CD8-positive, alpha-beta memory T cell (primary cell): ENCODE results near the gene ZBTB46. TPM values are rescaled to one million over a fixed set of nuclear protein-coding genes. Genes with fewer than 3 reads are reported as not detected.
A peak's percentile ranks its signal among the peaks of the same experiment; 100 is the strongest.
"Not testable (repeated sequence)": the region's sequence is repeated elsewhere in the genome, so short reads cannot be mapped to it uniquely, and the experiment has no call there.

Experiments used
- CTCF ChIA-PET: fragments of 350-600 bp; sonication (Branson Sonifier 250); formaldehyde crosslinking; loops from one replicate; lab custom pipeline; 2021; ENCODE audit warnings: antibody characterized with exemption; lab: Charles Lee
- POLR2A ChIA-PET: fragments of 350-600 bp; sonication (Branson Sonifier 250); formaldehyde crosslinking; loops from one replicate; lab custom pipeline; 2021; ENCODE audit warnings: antibody characterized with exemption; lab: Charles Lee
- DNase-seq, 5 donors: peaks; one replicate each; pipeline versions ENCODE4 v3.0.0 to v3.0.0-alpha.2; 2020 to 2022; ENCODE audit warnings: mixed read lengths in 1 of 5
- H3K27ac ChIP-seq: one replicate; pipeline ENCODE4 v1.7.0; 2013; ENCODE audit warnings: low read depth, mild to moderate bottlenecking, low read length, moderate library complexity
- H3K27me3 ChIP-seq: 2 replicates; pipeline ENCODE4 v1.7.0; 2013; ENCODE audit warnings: low read length, mild to moderate bottlenecking; ENCODE audit not compliant: insufficient read depth, poor library complexity, severe bottlenecking
- H3K36me3 ChIP-seq: 2 replicates; pipeline ENCODE4 v1.7.0; 2013; ENCODE audit warnings: mild to moderate bottlenecking, low read length, moderate library complexity; ENCODE audit not compliant: insufficient read depth
- H3K4me1 ChIP-seq: 2 replicates; pipeline ENCODE4 v1.7.0; 2013; ENCODE audit warnings: mild to moderate bottlenecking, low read length, moderate library complexity; ENCODE audit not compliant: insufficient read depth
- H3K4me3 ChIP-seq: 2 replicates; pipeline ENCODE4 v1.7.0; 2013; ENCODE audit warnings: mild to moderate bottlenecking, low read length
- H3K9me3 ChIP-seq: 2 replicates; pipeline ENCODE4 v1.7.0; 2013; ENCODE audit warnings: mild to moderate bottlenecking, low read length
- H3K27ac Mint-ChIP-seq, 8 donors: one replicate each; pipeline ENCODE4 v1.8.0; 2020 to 2021; ENCODE audit warnings: mixed read lengths in 8 of 8, mild to moderate bottlenecking in 6 of 8, inconsistent platforms in 3 of 8, moderate library complexity in 3 of 8
- H3K27me3 Mint-ChIP-seq, 2 donors: one replicate each; pipeline ENCODE4 v1.8.0; 2020 to 2021; ENCODE audit warnings: mixed read lengths in 2 of 2, mild to moderate bottlenecking in 1 of 2, moderate library complexity in 1 of 2
- H3K36me3 Mint-ChIP-seq, 3 donors: one replicate each; pipeline ENCODE4 v1.8.0; 2020 to 2021; ENCODE audit warnings: mixed read lengths in 3 of 3, inconsistent platforms in 1 of 3, mild to moderate bottlenecking in 1 of 3
- H3K4me1 Mint-ChIP-seq, 3 donors: one replicate each; pipeline ENCODE4 v1.8.0; 2020 to 2021; ENCODE audit warnings: mixed read lengths in 3 of 3, inconsistent platforms in 1 of 3, mild to moderate bottlenecking in 1 of 3
- H3K4me3 Mint-ChIP-seq, 7 donors: one replicate each; pipeline ENCODE4 v1.8.0; 2020 to 2021; ENCODE audit warnings: mixed read lengths in 7 of 7, mild to moderate bottlenecking in 6 of 7, moderate library complexity in 4 of 7, inconsistent platforms in 2 of 7
- H3K9me3 Mint-ChIP-seq, 5 donors: one replicate each; pipeline ENCODE4 v1.8.0; 2020 to 2022; ENCODE audit warnings: mixed read lengths in 5 of 5, mild to moderate bottlenecking in 3 of 5, moderate library complexity in 2 of 5, inconsistent platforms in 1 of 5
- polyA plus RNA-seq: library from polyadenylated mRNA; unstranded; fragments of 300-500 nt; fragmentation: Illumina TruSeq; gene quantifications from one replicate; pipeline ENCODE4 v1.2.3, GENCODE V29; 2021
- total RNA-seq, 2 experiments: library from RNA; stranded (reverse); gene quantifications; one replicate each; pipeline ENCODE4 v1.2.3, GENCODE V29; 2021

The ZBTB46 gene
- total and polyA plus RNA-seq, 3 experiments from 2014 or later, result 0.08 to 0.39 (median 0.31) TPM

DNA sequence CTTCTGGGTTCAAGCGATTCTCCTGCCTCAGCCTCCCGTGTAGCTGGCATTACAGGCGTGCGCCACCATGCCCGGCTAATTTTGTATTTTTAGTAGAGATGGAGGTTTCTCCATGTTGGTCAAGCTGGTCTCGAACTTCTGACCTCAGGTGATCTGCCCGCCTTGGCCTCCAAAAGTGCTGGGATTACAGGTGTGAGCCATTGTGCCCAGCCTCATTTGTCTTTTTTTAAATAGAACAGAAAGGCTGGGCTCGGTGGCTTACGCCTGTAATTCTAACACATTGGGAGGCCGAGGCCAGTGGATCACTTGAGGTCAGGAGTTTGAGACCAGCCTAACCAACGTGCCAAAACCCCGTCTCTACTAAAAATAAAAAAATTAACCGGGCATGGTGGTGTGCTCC, 36.0 kb upstream of the ZBTB46 start:
- peaks cover 19 to 38% (median 32%) of the 10 kb centered on the region in 3 donors for H3K4me1 Mint-ChIP-seq
- H3K27me3 Mint-ChIP-seq, DNase-seq, H3K9me3 ChIP-seq, POLR2A ChIA-PET, H3K27ac ChIP-seq, H3K4me3 ChIP-seq, H3K27me3 ChIP-seq, H3K9me3 Mint-ChIP-seq: not testable (repeated sequence)
- CTCF ChIA-PET, result interaction anchor here (1.2 kb wide), 1 partner anchor 190 kb away, joined by 3 read pairs; no protein-coding TSS in a partner anchor
- H3K4me1 ChIP-seq, result peaks cover 21% of the 10 kb centered on the region
- peak overlapping the region in 1 of 8 donors; percentile 50 for H3K27ac Mint-ChIP-seq
- H3K36me3 ChIP-seq, result peaks cover 17% of the 10 kb centered on the region
- peaks cover 3 to 57% (median 6%) of the 10 kb centered on the region in 3 donors for H3K36me3 Mint-ChIP-seq
- peak overlapping the region in 6 of 7 donors; percentile 60 to 99 (median 89) for H3K4me3 Mint-ChIP-seq

DNA sequence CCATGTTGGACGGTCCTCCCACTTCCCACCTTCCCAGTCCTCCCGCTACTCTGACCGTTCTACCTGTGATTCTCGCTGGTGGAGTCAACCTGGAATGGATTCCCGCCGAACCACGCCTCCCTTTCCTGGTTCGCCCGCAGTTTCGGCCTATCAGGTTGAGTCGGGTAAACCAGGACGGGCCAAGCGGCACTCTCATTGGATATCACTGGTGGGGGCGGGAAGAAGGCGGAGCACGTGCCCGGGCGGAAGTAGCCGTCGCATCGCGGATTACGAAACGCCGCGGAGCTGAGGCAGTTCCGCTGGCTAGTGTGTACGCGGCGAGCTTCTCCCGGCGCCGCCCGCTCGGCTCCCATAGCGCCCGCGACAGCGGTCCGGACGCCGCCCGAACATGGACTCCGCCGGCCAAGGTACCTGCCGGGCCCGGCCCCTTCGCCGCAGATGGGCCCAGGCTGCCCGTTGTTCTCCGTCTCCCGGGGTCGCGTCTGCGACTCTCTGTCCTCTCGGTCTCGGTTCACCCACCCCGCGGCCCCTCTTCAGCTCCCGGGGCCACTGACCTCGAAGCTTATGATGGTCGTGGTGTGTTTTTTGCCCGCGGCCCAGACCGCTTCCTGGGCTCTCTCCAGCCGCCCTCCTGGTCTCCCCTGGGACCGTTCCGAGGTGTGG, 34.0 kb upstream of the ZBTB46 start, which contains the start of gene TPD52L2:
Gene TPD52L2 (plus strand): TSS at position 293 of the 663 bp plus-strand sequence. CDS start 96 bp downstream, at position 389.
- peak within 1 kb of the TSS; percentile 92 to 99 (median 95) for H3K4me3 Mint-ChIP-seq
- no peaks in the 10 kb centered on the region for H3K27me3 Mint-ChIP-seq
- Histone ChIP-seq H3K4me1 (peaks cover 21% of the 10 kb centered on the region), H3K4me3 (peak within 1 kb of the TSS; percentile 79), H3K27me3 (no peaks in the 10 kb centered on the region), H3K9me3 (no peaks in the 10 kb centered on the region), H3K36me3 (peaks cover 15% of the 10 kb centered on the region), H3K27ac (peak within 1 kb of the TSS; percentile 80)
- H3K36me3 Mint-ChIP-seq, result peaks cover 1 to 49% (median 5%) of the 10 kb centered on the region in 3 donors
- POLR2A ChIA-PET, result interaction anchor here (0.6 to 2.0 kb wide), 14 partner anchors 22 to 344 kb away, joined by 3 to 10 read pairs (median 4); partner anchors contain the start of genes ARFRP1, GMEB2, LIME1 and PPDPF
- H3K9me3 Mint-ChIP-seq, result no peaks in the 10 kb centered on the region
- CTCF ChIA-PET, result interaction anchor here (0.8 to 3.1 kb wide), 23 partner anchors 11 to 368 kb away, joined by 3 to 28 read pairs (median 5); partner anchors contain the start of genes ARFRP1, DNAJC5, LIME1 and PPDPF
- H3K27ac Mint-ChIP-seq, result peak within 1 kb of the TSS; percentile 90 to 99 (median 96)
- peak; percentile 96 to 98 (median 96) for DNase-seq
- peaks cover 19 to 38% (median 32%) of the 10 kb centered on the region in 3 donors for H3K4me1 Mint-ChIP-seq

DNA sequence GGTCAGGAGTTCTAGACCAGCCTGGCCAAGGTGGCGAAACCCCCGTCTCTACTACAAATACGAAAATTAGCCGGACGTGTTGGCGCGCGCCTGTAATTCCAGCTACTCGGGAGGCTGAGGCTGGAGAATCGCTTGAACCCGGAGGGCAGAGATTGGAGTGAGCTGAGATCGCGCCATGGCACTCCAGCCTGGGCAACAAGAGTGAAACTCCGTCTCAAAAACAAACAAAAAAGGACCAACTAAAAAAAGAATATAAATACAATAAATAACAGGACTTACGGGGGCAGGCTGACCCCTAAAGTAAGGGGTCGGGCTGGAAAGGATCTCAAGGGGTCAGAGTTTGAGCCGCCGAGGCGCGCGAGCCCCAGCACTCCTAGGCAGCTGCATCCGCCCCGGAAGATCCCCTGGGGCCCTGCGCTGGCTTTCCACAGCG, 33.5 kb upstream of the ZBTB46 start:
- Histone ChIP-seq H3K27ac (peak overlapping the region; percentile 80), H3K36me3 (peaks cover 9% of the 10 kb centered on the region), H3K27me3 (no peaks in the 10 kb centered on the region), H3K4me3 (peak overlapping the region; percentile 79), H3K4me1 (peaks cover 21% of the 10 kb centered on the region), H3K9me3 (no peaks in the 10 kb centered on the region)
- peaks cover 19 to 40% (median 32%) of the 10 kb centered on the region in 3 donors for H3K4me1 Mint-ChIP-seq
- no peaks in the 10 kb centered on the region for H3K9me3 Mint-ChIP-seq
- H3K27me3 Mint-ChIP-seq, result no peaks in the 10 kb centered on the region
- peak overlapping the region; percentile 90 to 99 (median 96) for H3K27ac Mint-ChIP-seq
- DNase-seq, result no peak
- ChIA-PET CTCF (interaction anchor here (0.8 to 3.1 kb wide), 23 partner anchors 10 to 368 kb away, joined by 3 to 28 read pairs (median 5); partner anchors contain the start of genes ARFRP1, DNAJC5, LIME1 and PPDPF), POLR2A (interaction anchor here (0.6 to 2.0 kb wide), 11 partner anchors 22 to 343 kb away, joined by 3 to 10 read pairs (median 4); partner anchors contain the start of genes ARFRP1, LIME1, PPDPF and PTK6)
- H3K36me3 Mint-ChIP-seq, result peaks cover 0 to 45% (median 5%) of the 10 kb centered on the region in 3 donors
- peak overlapping the region; percentile 92 to 99 (median 95) for H3K4me3 Mint-ChIP-seq

DNA sequence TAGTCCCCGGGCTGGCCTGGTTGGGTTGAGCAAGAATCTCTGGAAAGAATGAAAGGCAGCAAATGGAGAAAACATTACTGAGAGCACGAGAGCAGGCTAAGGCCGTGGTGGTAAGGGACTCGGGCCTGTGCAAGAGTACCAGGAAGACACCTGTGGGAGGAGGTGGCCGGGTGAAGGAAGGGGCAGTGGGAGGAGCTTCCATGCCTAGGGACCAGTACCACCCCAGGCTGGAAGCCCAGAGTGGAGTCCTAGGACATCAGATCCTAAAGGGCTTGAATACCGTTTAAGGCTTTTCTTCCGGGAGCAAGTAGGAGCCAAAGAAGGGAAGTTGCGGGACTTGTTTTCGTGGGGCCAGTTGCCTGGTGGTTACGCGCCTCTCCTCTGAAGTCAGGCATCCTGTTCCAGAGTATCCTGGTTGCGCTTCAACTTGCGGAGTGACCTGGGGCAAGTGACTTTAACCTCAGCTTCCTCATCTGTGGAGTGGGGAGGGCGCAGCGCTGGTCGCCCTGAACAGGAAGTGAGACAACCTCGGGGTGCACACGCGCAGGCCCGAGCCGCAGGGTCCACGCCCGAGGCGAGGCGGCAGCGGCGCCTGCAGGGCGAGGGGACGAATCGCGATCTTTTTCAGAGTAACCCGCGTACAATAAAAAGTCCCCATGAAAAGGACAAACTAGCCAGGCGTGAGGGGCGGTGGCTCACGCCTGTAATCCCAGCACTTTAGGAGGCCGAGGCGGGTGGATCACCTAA, 32.9 kb upstream of the ZBTB46 start:
- CTCF ChIA-PET, result interaction anchor here (0.7 to 3.1 kb wide), 19 partner anchors 10 to 367 kb away, joined by 3 to 28 read pairs (median 6); partner anchors contain the start of genes ARFRP1, DNAJC5, GMEB2 and LIME1
- peak overlapping the region; percentile 90 to 99 (median 96) for H3K27ac Mint-ChIP-seq

DNA sequence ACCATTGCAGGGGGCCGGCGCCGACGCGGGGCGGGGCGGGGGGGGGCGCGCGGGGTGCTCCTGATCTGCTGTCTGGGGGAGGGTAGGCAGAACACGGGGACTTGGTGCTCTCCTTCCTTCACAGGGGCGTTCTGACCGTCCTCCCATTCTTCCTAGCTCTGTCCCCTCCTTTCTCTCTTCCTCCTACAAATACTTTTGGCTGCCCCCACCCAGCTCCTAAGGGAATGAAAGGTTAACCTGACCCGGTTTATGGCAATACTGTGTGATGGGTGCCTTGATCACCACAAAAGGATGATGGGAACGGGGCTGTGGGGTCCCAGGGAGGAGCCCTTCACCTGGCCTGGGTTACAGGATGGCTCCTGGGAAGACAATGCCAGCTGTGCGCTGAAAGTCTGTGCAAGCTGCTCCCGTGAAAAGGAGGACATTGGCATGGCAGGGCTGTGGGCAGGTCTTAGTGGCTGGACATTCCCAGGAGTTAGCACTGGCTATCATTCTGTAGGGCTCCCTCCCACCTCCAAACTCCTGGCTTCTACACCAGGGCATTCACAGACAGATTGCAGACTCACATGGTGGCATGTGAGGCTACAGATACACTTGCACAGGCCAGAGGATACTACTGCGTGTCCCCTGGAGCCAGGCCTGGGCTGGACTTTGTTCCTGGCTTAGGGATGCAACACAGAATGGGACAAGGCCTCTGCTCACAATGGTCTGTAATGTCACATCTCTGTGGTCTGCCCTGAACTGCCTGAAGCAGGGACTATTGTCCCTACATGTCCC, 32.1 kb upstream of the ZBTB46 start:
- ChIA-PET CTCF (interaction anchor here (0.7 to 3.1 kb wide), 12 partner anchors 9 to 343 kb away, joined by 3 to 28 read pairs (median 6); partner anchors contain the start of genes ARFRP1, GMEB2, LIME1 and PPDPF), POLR2A (interaction anchor here (1.0 to 2.0 kb wide), 3 partner anchors 127 to 327 kb away, joined by 3 to 10 read pairs (median 8); partner anchors contain the start of genes ARFRP1, LIME1 and ZGPAT)
- H3K4me1 Mint-ChIP-seq, result peaks cover 28 to 50% (median 37%) of the 10 kb centered on the region in 3 donors
- Histone ChIP-seq H3K27me3 (no peaks in the 10 kb centered on the region), H3K27ac (peak overlapping the region; percentile 80), H3K4me1 (peaks cover 31% of the 10 kb centered on the region), H3K36me3 (no peaks in the 10 kb centered on the region), H3K9me3 (no peaks in the 10 kb centered on the region), H3K4me3 (peak overlapping the region; percentile 79)
- peaks cover 0 to 32% (median 1%) of the 10 kb centered on the region in 3 donors for H3K36me3 Mint-ChIP-seq
- no peaks in the 10 kb centered on the region for H3K27me3 Mint-ChIP-seq
- no peak for DNase-seq
- no peaks in the 10 kb centered on the region for H3K9me3 Mint-ChIP-seq
- H3K4me3 Mint-ChIP-seq, result peak overlapping the region; percentile 92 to 99 (median 95)
- peak overlapping the region; percentile 89 to 99 (median 95) for H3K27ac Mint-ChIP-seq

More for the DNA sequence above, 32.9 kb upstream of the ZBTB46 start:
- peak overlapping the region; percentile 92 to 99 (median 95) for H3K4me3 Mint-ChIP-seq
- H3K27me3 Mint-ChIP-seq, result no peaks in the 10 kb centered on the region
- Histone ChIP-seq H3K27ac (peak overlapping the region; percentile 80), H3K27me3 (no peaks in the 10 kb centered on the region), H3K36me3 (peaks cover 4% of the 10 kb centered on the region), H3K4me1 (peaks cover 24% of the 10 kb centered on the region), H3K9me3 (no peaks in the 10 kb centered on the region), H3K4me3 (peak overlapping the region; percentile 79)
- H3K36me3 Mint-ChIP-seq, result peaks cover 0 to 39% (median 3%) of the 10 kb centered on the region in 3 donors
- POLR2A ChIA-PET, result interaction anchor here (1.0 to 2.0 kb wide), 6 partner anchors 32 to 328 kb away, joined by 3 to 10 read pairs (median 4); partner anchors contain the start of genes ARFRP1, LIME1 and ZGPAT
- no peaks in the 10 kb centered on the region for H3K9me3 Mint-ChIP-seq
- peaks cover 23 to 45% (median 33%) of the 10 kb centered on the region in 3 donors for H3K4me1 Mint-ChIP-seq
- DNase-seq, result peak; percentile 70 to 87 (median 78)

DNA sequence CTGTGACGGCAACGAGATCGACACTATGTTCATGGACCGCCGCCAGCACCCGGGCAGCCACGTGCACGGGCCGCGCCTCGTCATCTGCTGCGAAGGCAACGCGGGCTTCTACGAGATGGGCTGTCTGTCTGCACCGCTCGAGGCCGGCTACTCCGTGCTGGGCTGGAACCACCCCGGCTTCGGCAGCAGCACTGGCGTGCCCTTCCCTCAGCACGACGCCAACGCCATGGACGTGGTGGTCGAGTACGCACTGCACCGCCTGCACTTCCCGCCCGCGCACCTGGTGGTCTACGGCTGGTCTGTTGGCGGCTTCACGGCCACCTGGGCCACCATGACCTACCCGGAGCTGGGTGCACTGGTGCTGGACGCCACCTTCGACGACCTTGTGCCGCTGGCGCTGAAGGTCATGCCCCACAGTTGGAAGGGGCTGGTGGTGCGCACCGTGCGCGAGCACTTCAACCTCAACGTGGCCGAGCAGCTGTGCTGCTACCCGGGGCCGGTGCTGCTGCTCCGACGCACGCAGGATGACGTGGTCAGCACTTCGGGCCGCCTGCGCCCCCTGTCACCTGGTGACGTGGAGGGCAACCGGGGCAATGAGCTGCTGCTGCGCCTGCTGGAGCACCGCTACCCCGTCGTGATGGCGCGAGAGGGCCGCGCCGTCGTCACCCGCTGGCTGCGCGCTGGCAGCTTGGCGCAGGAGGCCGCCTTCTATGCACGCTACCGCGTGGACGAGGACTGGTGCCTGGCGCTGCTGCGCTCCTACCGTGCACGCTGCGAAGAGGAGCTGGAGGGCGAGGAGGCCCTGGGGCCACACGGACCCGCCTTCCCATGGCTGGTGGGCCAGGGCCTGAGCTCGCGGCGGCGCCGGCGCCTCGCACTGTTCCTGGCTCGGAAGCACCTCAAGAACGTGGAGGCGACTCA, 31.2 kb upstream of the ZBTB46 start:
- ChIA-PET POLR2A (no interaction called here), CTCF (interaction anchor here (3.1 kb wide), 1 partner anchor 155 kb away, joined by 28 read pairs; the partner anchor contains the start of genes ARFRP1 and ZGPAT)
- DNase-seq, result no peak
- Histone ChIP-seq H3K27me3 (no peaks in the 10 kb centered on the region), H3K27ac (no peak overlapping the region), H3K4me1 (peaks cover 41% of the 10 kb centered on the region), H3K36me3 (no peaks in the 10 kb centered on the region), H3K4me3 (no peak overlapping the region), H3K9me3 (no peaks in the 10 kb centered on the region)
- Mint-ChIP-seq H3K4me3 (no peak overlapping the region), H3K9me3 (no peaks in the 10 kb centered on the region), H3K36me3 (peaks cover 0 to 29% (median 0%) of the 10 kb centered on the region in 3 donors), H3K4me1 (peaks cover 35 to 53% (median 41%) of the 10 kb centered on the region in 3 donors), H3K27ac (no peak overlapping the region), H3K27me3 (no peaks in the 10 kb centered on the region)
